Suprapubic skin (tissue), 4 donors: ENCODE measurements around the gene XXYLT1. TPM values are rescaled to one million over a fixed set of nuclear protein-coding genes. Genes with fewer than 3 reads are reported as not detected.
A peak's percentile ranks its signal among the peaks of the same experiment; 100 is the strongest.

Source experiments
- DNase-seq, 2 donors: peaks; one replicate each; pipeline ENCODE4 v3.0.0-alpha.2; 2019; ENCODE audit warnings: low spot score in 2 of 2
- H3K27ac ChIP-seq: fragments of 200-600 bp; sonication (generic); one replicate; pipeline ENCODE4 v1.5.1; 2019
- H3K27me3 ChIP-seq: fragments of 200-600 bp; sonication (generic); one replicate; pipeline ENCODE4 v1.5.1; 2019
- H3K36me3 ChIP-seq: fragments of 200-600 bp; sonication (generic); one replicate; pipeline ENCODE4 v1.5.1; 2019
- H3K4me1 ChIP-seq: fragments of 200-600 bp; sonication (generic); one replicate; pipeline ENCODE4 v1.5.1; 2019
- H3K4me3 ChIP-seq: fragments of 200-600 bp; sonication (generic); one replicate; pipeline ENCODE4 v1.5.1; 2019; ENCODE audit warnings: mild to moderate bottlenecking
- H3K9me3 ChIP-seq: fragments of 200-600 bp; sonication (generic); one replicate; pipeline ENCODE4 v1.5.1; 2019
- EP300 ChIP-seq: sonication (generic); formaldehyde crosslinking; IDR thresholded peaks from one replicate; pipeline ENCODE4 v1.6.1; 2017; ENCODE audit warnings: antibody characterized with exemption
- POLR2A ChIP-seq, 2 donors: fragments of 450-650 bp; IDR thresholded peaks; one replicate each; pipeline ENCODE4 v1.6.1; 2017; ENCODE audit warnings: antibody characterized with exemption in 2 of 2, mild to moderate bottlenecking in 2 of 2, moderate library complexity in 2 of 2
- POLR2AphosphoS5 ChIP-seq, 3 donors: sonication (generic); formaldehyde crosslinking; IDR thresholded peaks; one replicate each; pipeline ENCODE4 v1.6.1; 2017; ENCODE audit warnings: antibody characterized with exemption in 3 of 3
- WGBS: methylation state at CpG from one replicate; pipeline ENCODE4 v1.1.5; 2018; 5-methylcytosine and 5-hydroxymethylcytosine counted together
- total RNA-seq, 4 donors: library from RNA; depleted of rRNA; stranded (reverse); fragments of >200 nt; gene quantifications; one replicate each; pipeline ENCODE4 v1.1.0, GENCODE V29; 2016
- TF ChIP-seq, protein P1 (sequence below), 2 donors: fragments of 200-600 bp in 1 of 2; fragments of 450-650 bp in 1 of 2; sonication (generic) in 1 of 2; IDR thresholded peaks; one replicate each; pipeline ENCODE4 v1.5.1; 2016 to 2019; ENCODE audit warnings: antibody characterized with exemption in 2 of 2, mild to moderate bottlenecking in 1 of 2, moderate library complexity in 1 of 2

Gene XXYLT1
- total RNA-seq, 4 donors from 2014 or later, result 8.0 to 19.4 (median 13.2) TPM

DNA sequence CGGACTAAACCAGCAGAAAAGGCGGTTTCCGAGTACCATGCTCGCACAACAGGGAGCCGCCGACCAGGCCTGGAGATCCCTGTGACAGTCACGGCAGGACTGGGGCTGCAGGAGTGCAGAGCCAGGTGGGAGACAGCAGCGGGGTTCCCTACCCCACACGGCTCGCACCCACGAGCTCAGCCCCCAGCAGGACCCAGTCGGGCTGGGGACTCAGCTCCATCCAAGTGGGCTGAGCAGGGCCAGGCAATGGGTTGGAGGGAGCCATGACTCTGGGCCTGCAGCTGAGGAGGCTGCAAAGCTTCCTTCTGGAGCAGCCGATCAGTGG is 15.8 kb downstream of the XXYLT1 start:
- TF ChIP-seq POLR2A (IDR thresholded peaks at IDR 0.05) (no peak), EP300 (no peak), POLR2AphosphoS5 (IDR thresholded peaks at IDR 0.05) (no peak)
- TF ChIP-seq, protein P1, sequence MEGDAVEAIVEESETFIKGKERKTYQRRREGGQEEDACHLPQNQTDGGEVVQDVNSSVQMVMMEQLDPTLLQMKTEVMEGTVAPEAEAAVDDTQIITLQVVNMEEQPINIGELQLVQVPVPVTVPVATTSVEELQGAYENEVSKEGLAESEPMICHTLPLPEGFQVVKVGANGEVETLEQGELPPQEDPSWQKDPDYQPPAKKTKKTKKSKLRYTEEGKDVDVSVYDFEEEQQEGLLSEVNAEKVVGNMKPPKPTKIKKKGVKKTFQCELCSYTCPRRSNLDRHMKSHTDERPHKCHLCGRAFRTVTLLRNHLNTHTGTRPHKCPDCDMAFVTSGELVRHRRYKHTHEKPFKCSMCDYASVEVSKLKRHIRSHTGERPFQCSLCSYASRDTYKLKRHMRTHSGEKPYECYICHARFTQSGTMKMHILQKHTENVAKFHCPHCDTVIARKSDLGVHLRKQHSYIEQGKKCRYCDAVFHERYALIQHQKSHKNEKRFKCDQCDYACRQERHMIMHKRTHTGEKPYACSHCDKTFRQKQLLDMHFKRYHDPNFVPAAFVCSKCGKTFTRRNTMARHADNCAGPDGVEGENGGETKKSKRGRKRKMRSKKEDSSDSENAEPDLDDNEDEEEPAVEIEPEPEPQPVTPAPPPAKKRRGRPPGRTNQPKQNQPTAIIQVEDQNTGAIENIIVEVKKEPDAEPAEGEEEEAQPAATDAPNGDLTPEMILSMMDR (IDR thresholded peaks at IDR 0.05), result no peak

DNA sequence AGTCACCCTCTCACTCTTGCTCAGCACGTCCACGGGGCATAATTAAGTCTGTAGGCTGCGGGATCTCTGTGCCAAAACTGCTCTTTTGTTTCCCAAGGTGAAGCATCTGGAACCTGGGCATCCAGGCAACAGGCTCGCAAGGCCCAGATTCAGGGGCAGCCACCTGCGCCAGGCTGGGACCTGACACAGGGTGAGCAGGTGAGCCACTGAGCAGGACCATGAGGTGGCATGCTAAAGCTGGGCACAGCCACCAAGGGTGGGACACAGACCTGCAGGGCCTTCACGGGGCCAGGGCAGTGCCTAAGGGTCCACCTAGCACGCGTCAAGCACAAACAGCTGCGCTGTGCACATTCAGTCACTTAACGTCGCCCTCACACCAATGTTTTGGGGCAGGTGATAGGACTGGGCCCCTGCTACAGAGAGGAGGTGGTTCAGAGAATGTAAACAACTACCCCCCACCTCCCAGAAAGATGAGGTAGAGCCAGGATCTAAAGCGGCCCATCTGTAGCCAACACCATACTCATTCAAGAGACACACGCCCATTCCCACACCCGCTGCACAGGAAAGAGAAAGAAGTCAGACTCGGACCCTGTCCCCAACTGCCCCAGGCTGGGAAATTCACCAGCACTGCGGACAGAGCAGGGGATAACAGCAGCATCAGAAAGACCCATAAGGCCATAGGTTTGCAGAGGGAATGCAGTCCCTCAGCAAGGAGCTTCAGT is 16.3 kb downstream of the XXYLT1 start:
- no peak for TF ChIP-seq POLR2A (IDR thresholded peaks at IDR 0.05)
- TF ChIP-seq EP300, result no peak
- TF ChIP-seq, protein P1 (IDR thresholded peaks at IDR 0.05), result no peak
- TF ChIP-seq POLR2AphosphoS5 (IDR thresholded peaks at IDR 0.05), result no peak
- H3K27ac ChIP-seq, result no peak overlapping the region

More for the DNA sequence above, 15.8 kb downstream of the XXYLT1 start:
- Histone ChIP-seq H3K4me3 (no peak overlapping the region), H3K27me3 (no peaks in the 10 kb centered on the region), H3K9me3 (no peaks in the 10 kb centered on the region), H3K27ac (no peak overlapping the region), H3K4me1 (peaks cover 33% of the 10 kb centered on the region), H3K36me3 (peaks cover 3% of the 10 kb centered on the region)
- no peak for DNase-seq
- WGBS, result 94% methylated on average over 12 of the region's 13 CpGs

DNA sequence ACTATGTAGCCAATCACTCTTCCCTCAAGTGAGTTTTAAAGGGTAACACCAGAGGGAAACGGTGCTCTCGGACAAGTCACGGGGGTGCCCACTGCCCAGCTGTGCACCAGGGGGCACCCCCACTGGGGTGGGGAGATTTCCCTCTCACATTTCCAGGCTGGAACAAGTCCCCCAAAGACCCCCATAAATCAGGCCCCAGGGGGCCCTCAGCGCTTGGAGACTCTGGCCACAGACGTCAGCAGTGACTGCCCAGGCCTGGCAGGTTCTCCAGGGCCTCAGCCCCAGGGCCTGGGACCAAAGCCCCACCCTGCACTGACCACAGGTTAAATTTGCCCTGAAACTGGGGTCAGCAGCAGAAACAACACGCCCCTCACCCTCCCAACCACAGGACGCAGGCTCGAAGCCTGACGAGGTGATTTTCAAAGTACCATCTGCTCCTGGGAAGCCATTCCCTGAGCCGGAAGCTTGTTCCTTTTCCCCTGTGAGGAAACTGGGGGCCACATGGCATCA is 17.0 kb downstream of the XXYLT1 start:
- peaks cover 24% of the 10 kb centered on the region for H3K4me1 ChIP-seq
- no peaks in the 10 kb centered on the region for H3K9me3 ChIP-seq
- no peaks in the 10 kb centered on the region for H3K27me3 ChIP-seq
- no peak overlapping the region for H3K4me3 ChIP-seq
- no peak for TF ChIP-seq EP300
- TF ChIP-seq, protein P1 (IDR thresholded peaks at IDR 0.05), result no peak
- TF ChIP-seq POLR2AphosphoS5 (IDR thresholded peaks at IDR 0.05), result no peak
- TF ChIP-seq POLR2A (IDR thresholded peaks at IDR 0.05), result no peak
- peak overlapping the region; percentile 5 for H3K27ac ChIP-seq
- peaks cover 3% of the 10 kb centered on the region for H3K36me3 ChIP-seq
- 90% methylated on average over 7 of the region's 10 CpGs for WGBS
- no peak for DNase-seq

More for the DNA sequence above, 16.3 kb downstream of the XXYLT1 start:
- Histone ChIP-seq H3K9me3 (no peaks in the 10 kb centered on the region), H3K4me1 (peaks cover 31% of the 10 kb centered on the region), H3K4me3 (no peak overlapping the region), H3K36me3 (peaks cover 3% of the 10 kb centered on the region), H3K27me3 (no peaks in the 10 kb centered on the region)
- no peak for DNase-seq
- WGBS, result 91% methylated on average over 15 of the region's 16 CpGs

DNA sequence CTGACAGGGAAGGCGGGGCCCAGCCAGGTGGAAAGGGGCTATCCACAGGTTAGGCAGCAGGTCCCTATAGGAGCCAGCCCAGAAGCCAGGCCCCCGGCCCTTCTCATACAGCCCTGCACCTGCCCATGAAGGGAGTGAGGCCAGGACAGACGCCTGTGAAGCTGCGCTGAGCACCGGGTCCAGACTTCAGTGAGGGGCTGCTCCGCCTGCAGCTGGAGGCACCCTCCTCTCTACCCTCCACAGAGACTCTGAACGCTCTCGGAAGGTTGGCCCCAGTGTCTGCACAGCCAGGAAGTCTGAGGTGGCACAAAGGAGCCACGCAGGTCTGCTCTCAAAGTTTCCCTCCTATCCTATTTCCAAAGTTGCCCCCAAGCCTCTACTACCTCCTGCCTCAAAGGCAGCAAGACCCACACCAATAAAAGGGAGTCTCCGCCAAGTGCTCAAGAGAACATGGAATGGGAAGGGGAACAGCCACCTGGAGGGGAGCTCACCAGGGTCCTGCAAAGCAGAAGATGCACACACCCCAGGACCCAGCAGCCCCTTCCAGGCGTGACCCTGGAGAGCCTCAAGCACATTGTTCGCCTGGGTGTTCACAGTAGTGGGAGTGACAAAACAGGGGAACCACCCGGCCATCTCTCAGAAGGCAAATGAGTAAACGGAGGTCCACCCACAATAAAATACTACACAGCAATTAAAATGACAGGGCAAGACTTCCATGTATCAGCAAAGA is 19.5 kb downstream of the XXYLT1 start:
- no peak for TF ChIP-seq POLR2AphosphoS5 (IDR thresholded peaks at IDR 0.05)
- TF ChIP-seq, protein P1 (IDR thresholded peaks at IDR 0.05), result no peak
- no peaks in the 10 kb centered on the region for H3K27me3 ChIP-seq
- H3K27ac ChIP-seq, result no peak overlapping the region
- peaks cover 14% of the 10 kb centered on the region for H3K4me1 ChIP-seq
- peaks cover 3% of the 10 kb centered on the region for H3K36me3 ChIP-seq
- H3K4me3 ChIP-seq, result no peak overlapping the region
- no peaks in the 10 kb centered on the region for H3K9me3 ChIP-seq
- no peak for DNase-seq
- 84% methylated on average over 4 of the region's 14 CpGs for WGBS
